Erythroblast (primary cell): ENCODE data around the gene LRBA.

Experiments
- GATA1 ChIP-seq: IDR thresholded peaks from 2 replicates; pipeline ENCODE4 v1.6.1; 2011; ENCODE audit warnings: low read depth, mild to moderate bottlenecking, control low read depth, low read length, moderate library complexity
- POLR2A ChIP-seq: IDR thresholded peaks from 2 replicates; pipeline ENCODE4 v1.6.1; 2011; ENCODE audit warnings: mild to moderate bottlenecking, low read length

DNA sequence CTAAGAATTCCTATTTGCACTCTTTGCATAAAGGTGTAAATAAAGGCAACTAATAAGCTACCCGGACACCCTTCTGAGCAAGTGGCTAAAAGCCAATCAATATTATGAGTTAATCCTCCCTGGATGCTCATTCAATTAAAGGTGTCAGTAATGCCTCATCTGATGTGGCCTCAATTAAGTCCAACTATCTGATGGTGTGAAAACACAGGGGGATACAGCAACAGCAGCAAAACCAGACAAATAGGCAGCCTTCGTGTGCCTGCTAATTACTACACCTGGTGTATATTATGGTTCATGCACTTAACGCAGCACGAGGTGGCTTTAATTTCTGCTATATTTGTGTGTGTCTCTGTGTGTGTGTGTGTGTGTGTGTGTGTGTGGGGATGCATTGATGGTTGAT, 692.4 kb downstream of the LRBA start:
- no peak for TF ChIP-seq POLR2A
- TF ChIP-seq GATA1: no peak
